K562 (cell line): ENCODE data around the gene JPH3. TPM values are rescaled to one million over a fixed set of nuclear protein-coding genes. Genes with fewer than 3 reads are reported as not detected.

Experiments used
- ATAC-seq: fragments of 200-7000 bp; cut with Tn5 transposase; 3 replicates; pipeline ENCODE4 v1.9.1; 2020; ENCODE audit warnings: moderate library complexity
- BruUV-seq: library from RNA; stranded (reverse); fragments of 400-500 nt; replicated peaks from 2 replicates; lab custom pipeline; 2021; lab: Mats Ljungman, UMichigan
- CTCF ChIA-PET: fragments of 300-600 bp; formaldehyde crosslinking; extraction: SDS; loops from one replicate; lab custom pipeline; 2021; ENCODE audit warnings: low intra/inter-chr PET ratio; lab: Yijun Ruan, JAX
- POLR2A ChIA-PET: fragments of 300-600, 350-650 bp; sonication (Branson Sonifier 250); formaldehyde crosslinking; extraction: SDS; loops from one replicate; lab custom pipeline; 2021; ENCODE audit warnings: antibody characterized with exemption, inconsistent platforms; lab: Yijun Ruan, JAX
- DNase-seq, 4 experiments: peaks; one replicate each; pipeline versions ENCODE4 v3.0.0 to v3.0.0-alpha.2; 2011 to 2018; ENCODE audit warnings: low spot score in 3 of 4, mixed read lengths in 3 of 4; ENCODE audit errors: extremely low read depth in 1 of 4
- FAIRE-seq: peaks from 2 replicates; lab custom pipeline; 2011; peaks lifted over from hg19 to GRCh38; lab: Jason Lieb, UNC
- H2AFZ ChIP-seq: 2 replicates; pipeline ENCODE4 v1.6.0; 2011; ENCODE audit warnings: low read depth, low read length, control low read depth, inconsistent platforms
- H3K27ac ChIP-seq: fragments of 200-600 bp; 3 replicates; pipeline ENCODE4 v1.8.0; 2011; ENCODE audit warnings: low read depth, mild to moderate bottlenecking, control low read depth, inconsistent platforms, low read length, moderate library complexity, mixed read lengths; ENCODE audit errors: extremely low read depth
- H3K27me3 ChIP-seq, 2 experiments: fragments of 300-600 bp in 1 of 2; 2 replicates in 1 of 2; 3 replicates in 1 of 2; pipeline versions ENCODE4 v1.6.0 to v1.8.0; 2011; ENCODE audit warnings: inconsistent platforms in 2 of 2, low read length in 2 of 2, mild to moderate bottlenecking in 1 of 2, mixed read lengths in 1 of 2, moderate library complexity in 1 of 2; ENCODE audit not compliant: control insufficient read depth in 2 of 2, insufficient read depth in 2 of 2
- H3K36me3 ChIP-seq: fragments of 300-600 bp; 3 replicates; pipeline ENCODE4 v1.8.0; 2011; ENCODE audit warnings: mild to moderate bottlenecking, low read length, inconsistent platforms; ENCODE audit not compliant: control insufficient read depth, insufficient read depth
- H3K4me1 ChIP-seq, 2 experiments: fragments of 200-600 bp in 1 of 2; replicated peaks in 1 of 2; 2 replicates in 1 of 2; 3 replicates in 1 of 2; pipeline versions ENCODE4 v1.5.1 to v1.8.0; 2011; ENCODE audit warnings: inconsistent platforms in 2 of 2, low read length in 2 of 2, mild to moderate bottlenecking in 1 of 2, mixed read lengths in 1 of 2, moderate library complexity in 1 of 2; ENCODE audit not compliant: control insufficient read depth in 2 of 2, insufficient read depth in 2 of 2
- H3K4me2 ChIP-seq: 2 replicates; pipeline ENCODE4 v1.6.1; 2011; ENCODE audit warnings: low read length, control low read depth, inconsistent platforms, mixed read lengths; ENCODE audit not compliant: insufficient read depth
- H3K4me3 ChIP-seq: fragments of 200-600 bp; sonication (generic), shearing (Covaris generic); 2 replicates; pipeline ENCODE4 v1.5.1; 2016; ENCODE audit warnings: control low read depth, inconsistent platforms
- H3K79me2 ChIP-seq: fragments of 200-600 bp; 3 replicates; pipeline ENCODE4 v1.8.0; 2011; ENCODE audit warnings: low read length, inconsistent platforms; ENCODE audit not compliant: control insufficient read depth, insufficient read depth
- H3K9ac ChIP-seq, 2 experiments: 2 replicates each; pipeline versions ENCODE4 v1.6.0 to v1.6.1; 2011; ENCODE audit warnings: low read depth in 2 of 2, low read length in 2 of 2, control low read depth in 1 of 2, inconsistent platforms in 1 of 2, mild to moderate bottlenecking in 1 of 2, mixed read lengths in 1 of 2; ENCODE audit not compliant: insufficient read depth in 1 of 2
- H3K9me1 ChIP-seq: one replicate; pipeline ENCODE4 v1.6.0; 2011; ENCODE audit warnings: inconsistent platforms, mild to moderate bottlenecking, low read length, moderate library complexity; ENCODE audit not compliant: control insufficient read depth, insufficient read depth
- H3K9me3 ChIP-seq: replicated peaks from 2 replicates; pipeline ENCODE4 v1.5.1; 2011; ENCODE audit warnings: low read depth, low read length, inconsistent platforms; ENCODE audit not compliant: control insufficient read depth, insufficient read depth
- H4K20me1 ChIP-seq: replicated peaks from 2 replicates; pipeline ENCODE4 v1.6.1; 2011; ENCODE audit warnings: low read length, inconsistent platforms, mixed read lengths; ENCODE audit not compliant: control insufficient read depth, insufficient read depth
- BRD4 ChIP-seq: fragments of 200-600 bp; sonication (generic); IDR thresholded peaks from 2 replicates; pipeline ENCODE4 v1.6.1; 2017; ENCODE audit warnings: inconsistent platforms
- DPF2 ChIP-seq: fragments of 450-650 bp; IDR thresholded peaks from 2 replicates; pipeline ENCODE4 v1.6.1; 2016
- NCOA6 ChIP-seq: fragments of 450-650 bp; IDR thresholded peaks from 2 replicates; pipeline ENCODE4 v1.6.1; 2017; ENCODE audit warnings: mild to moderate bottlenecking
- NRF1 ChIP-seq, 2 experiments: fragments of 450-650 bp; IDR thresholded peaks in 1 of 2; conservative IDR thresholded peaks in 1 of 2; 2 replicates each; pipeline ENCODE4 v1.6.1; 2014; ENCODE audit warnings: mild to moderate bottlenecking in 2 of 2
- TEAD2 ChIP-seq: fragments of 450-650 bp; IDR thresholded peaks from 2 replicates; pipeline ENCODE4 v1.6.1; 2016; ENCODE audit warnings: missing genetic modification characterization, control low read depth, missing compliant biosample characterization
- WGBS: fragments of 100-300 bp; shearing (Covaris generic); methylation state at CpG from one replicate; pipeline ENCODE4 v1.1.6; 2016; ENCODE audit warnings: low coverage, mixed read lengths; ENCODE audit not compliant: insufficient coverage; ENCODE audit errors: missing lambda C conversion rate; 5-methylcytosine and 5-hydroxymethylcytosine counted together
- in situ Hi-C: fragments of 300-500 bp; cut with MboI; formaldehyde crosslinking; loops from 4 replicates; pipeline ENCODE4 v1.15.0; 2018; ENCODE audit warnings: inconsistent platforms, mixed read lengths
- intact Hi-C: fragments of 100-400 bp; cut with micrococcal nuclease; formaldehyde crosslinking; loops from 2 replicates; pipeline ENCODE4 v1.14.2; 2022
- polyA plus RNA-seq, 8 experiments: library from polyadenylated mRNA; depleted of rRNA in 4 of 8; stranded (reverse) in 5 of 8; unstranded in 3 of 8; fragments of >200 nt; fragmentation: Nextera tagmentation in 2 of 8; fragmentation: Illumina TruSeq in 1 of 8; extraction: Ambion mirVana in 2 of 8; extraction: Trizol in 1 of 8; gene quantifications; 2 replicates each; pipeline versions ENCODE4 v1.2.1 to v1.2.3, GENCODE V29; 2011 to 2014; ENCODE audit warnings: inconsistent platforms in 1 of 8, missing spikeins in 1 of 8
- total RNA-seq, 7 experiments: library from RNA; depleted of rRNA in 6 of 7; stranded (reverse); fragments of >200 nt in 6 of 7; fragmentation: Illumina TruSeq in 2 of 7; extraction: Trizol in 2 of 7; gene quantifications; 2 replicates each; pipeline versions ENCODE4 v1.2.1 to v1.2.3, GENCODE V29; 2011 to 2021; ENCODE audit warnings: low replicate concordance in 1 of 7
- TF ChIP-seq, protein P1 (sequence below): fragments of 450-650 bp; IDR thresholded peaks from 2 replicates; pipeline ENCODE4 v1.7.0; 2016; ENCODE audit warnings: borderline replicate concordance
- TF ChIP-seq, protein P2 (sequence below), 3 experiments: fragments of 200-800 bp in 1 of 3; sonication (Bioruptor generic) in 1 of 3; sonication (generic) in 1 of 3; formaldehyde crosslinking in 1 of 3; IDR thresholded peaks; 2 replicates each; pipeline versions ENCODE4 v1.6.1 to v1.8.0; 2016 to 2022; ENCODE audit warnings: mild to moderate bottlenecking in 2 of 3, missing compliant biosample characterization in 2 of 3, missing genetic modification characterization in 2 of 3, missing genetic modification reagents in 1 of 3

JPH3 gene
- total and polyA plus RNA-seq, 9 of the 15 experiments (the other 6 are each of a cell fraction or from before 2014, with no cell fraction given) = 0.01 TPM; not detected in 8

DNA sequence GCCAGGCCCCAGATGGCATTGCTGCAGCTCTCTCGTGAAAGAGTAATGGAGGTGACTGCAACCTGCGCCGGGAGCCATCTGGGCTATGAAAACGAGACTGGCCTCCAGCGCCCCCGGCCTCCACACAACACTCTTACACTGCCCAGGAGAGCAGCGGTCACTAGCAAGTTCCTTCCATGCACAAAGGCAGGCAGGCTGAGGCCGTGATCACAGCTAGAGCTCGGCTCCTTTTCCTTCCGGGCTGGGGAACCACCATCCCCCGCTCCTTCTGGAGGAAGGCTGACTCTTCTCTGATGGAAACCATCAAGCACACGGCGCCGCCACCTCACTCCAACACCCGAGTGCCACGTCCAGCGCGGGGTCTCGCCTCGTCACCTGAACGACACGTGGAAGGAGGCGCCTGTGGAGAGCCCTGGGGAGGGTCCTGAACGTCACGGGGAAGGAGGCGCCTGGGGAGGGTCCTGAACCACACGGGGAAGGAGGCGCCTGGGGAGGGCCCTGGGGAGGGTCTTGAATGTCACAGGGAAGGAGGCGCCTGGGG lies 101.6 kb downstream of the JPH3 start:
- in situ Hi-C loops (no loop called here), intact Hi-C loops (no loop called here)
- Histone ChIP-seq H3K27me3 (no peaks in the 10 kb centered on the region), H3K36me3 (peaks cover 78% of the 10 kb centered on the region; the same call in 1 of the 3 replicates), H3K4me1 (peaks cover 0 to 41% of the 10 kb centered on the region in 2 experiments; a peak in 2 of 5 replicates), H2AFZ (no peak overlapping the region), H3K9me3 (no peaks in the 10 kb centered on the region), H3K4me3 (no peak overlapping the region), H3K9ac (no peak overlapping the region; a peak in 1 of 4 replicates), H3K79me2 (no peaks in the 10 kb centered on the region), H3K9me1 (peaks cover 5% of the 10 kb centered on the region), H3K4me2 (no peak overlapping the region), H3K27ac (no peak overlapping the region), H4K20me1 (no peaks in the 10 kb centered on the region)
- ATAC-seq = no peak
- ChIA-PET CTCF (no interaction called here), POLR2A (interaction anchor here (0.7 kb wide), 1 partner anchor 20 kb away, joined by 3 read pairs; no protein-coding TSS in a partner anchor)
- 97% methylated on average over 21 of the region's 29 CpGs for whole genome bisulfite sequencing
- BruUV-seq = no TSS peak
- DNase-seq = no peak
- FAIRE-seq = no peak
- TF ChIP-seq, protein P1, sequence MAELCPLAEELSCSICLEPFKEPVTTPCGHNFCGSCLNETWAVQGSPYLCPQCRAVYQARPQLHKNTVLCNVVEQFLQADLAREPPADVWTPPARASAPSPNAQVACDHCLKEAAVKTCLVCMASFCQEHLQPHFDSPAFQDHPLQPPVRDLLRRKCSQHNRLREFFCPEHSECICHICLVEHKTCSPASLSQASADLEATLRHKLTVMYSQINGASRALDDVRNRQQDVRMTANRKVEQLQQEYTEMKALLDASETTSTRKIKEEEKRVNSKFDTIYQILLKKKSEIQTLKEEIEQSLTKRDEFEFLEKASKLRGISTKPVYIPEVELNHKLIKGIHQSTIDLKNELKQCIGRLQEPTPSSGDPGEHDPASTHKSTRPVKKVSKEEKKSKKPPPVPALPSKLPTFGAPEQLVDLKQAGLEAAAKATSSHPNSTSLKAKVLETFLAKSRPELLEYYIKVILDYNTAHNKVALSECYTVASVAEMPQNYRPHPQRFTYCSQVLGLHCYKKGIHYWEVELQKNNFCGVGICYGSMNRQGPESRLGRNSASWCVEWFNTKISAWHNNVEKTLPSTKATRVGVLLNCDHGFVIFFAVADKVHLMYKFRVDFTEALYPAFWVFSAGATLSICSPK = no peak
- TF ChIP-seq DPF2 (no peak), BRD4 (no peak), NRF1 (conservative IDR thresholded peaks at IDR 0.05 in 1 of 2, IDR thresholded peaks at IDR 0.05 in 1 of 2) (no peak), TEAD2 (tag) (no peak), NCOA6 (no peak)
- TF ChIP-seq, protein P2, sequence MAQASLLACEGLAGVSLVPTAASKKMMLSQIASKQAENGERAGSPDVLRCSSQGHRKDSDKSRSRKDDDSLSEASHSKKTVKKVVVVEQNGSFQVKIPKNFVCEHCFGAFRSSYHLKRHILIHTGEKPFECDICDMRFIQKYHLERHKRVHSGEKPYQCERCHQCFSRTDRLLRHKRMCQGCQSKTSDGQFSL (CRISPR knock-in tag; IDR thresholded peaks at IDR 0.05) = no peak
- TF ChIP-seq, protein P2 (tag; IDR thresholded peaks at IDR 0.05) = no peak
